Stimulated activated CD8-positive, alpha-beta memory T cell treated with anti-CD3 and anti-CD28 coated beads, Interleukin-2, amount 100 ng/mL, for 1 hour (primary cell): Measurements from ENCODE around the gene PLEKHG1.

Source experiments
- DNase-seq, 2 donors: peaks; one replicate each; pipeline ENCODE4 v3.0.0-alpha.2; 2020; ENCODE audit warnings: low read depth in 2 of 2

The PLEKHG1 gene

DNA sequence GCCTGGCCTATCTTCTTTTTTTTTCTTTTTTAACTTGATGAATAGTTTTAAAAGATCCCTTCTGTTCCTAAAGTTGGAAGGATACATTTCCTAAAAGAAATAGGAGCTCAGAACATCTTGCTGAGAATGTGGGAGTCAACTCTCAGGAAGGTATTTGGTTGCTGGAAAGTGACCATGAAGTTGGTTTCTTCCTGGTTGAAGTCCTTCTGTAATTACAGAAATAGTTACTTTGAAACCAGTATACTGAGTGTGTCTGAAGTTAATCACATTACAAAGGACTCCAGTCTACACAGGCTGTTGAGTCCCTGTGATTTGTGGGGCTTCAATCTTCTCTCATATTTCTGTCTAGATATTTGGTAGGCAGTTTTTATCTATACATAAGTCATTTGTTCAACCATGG lies 9.8 kb upstream of the PLEKHG1 start:
- no peak for DNase-seq

GRCh38 chr6:150590446-150590845 lies 9.2 kb upstream of the PLEKHG1 start:
- no peak for DNase-seq

DNA sequence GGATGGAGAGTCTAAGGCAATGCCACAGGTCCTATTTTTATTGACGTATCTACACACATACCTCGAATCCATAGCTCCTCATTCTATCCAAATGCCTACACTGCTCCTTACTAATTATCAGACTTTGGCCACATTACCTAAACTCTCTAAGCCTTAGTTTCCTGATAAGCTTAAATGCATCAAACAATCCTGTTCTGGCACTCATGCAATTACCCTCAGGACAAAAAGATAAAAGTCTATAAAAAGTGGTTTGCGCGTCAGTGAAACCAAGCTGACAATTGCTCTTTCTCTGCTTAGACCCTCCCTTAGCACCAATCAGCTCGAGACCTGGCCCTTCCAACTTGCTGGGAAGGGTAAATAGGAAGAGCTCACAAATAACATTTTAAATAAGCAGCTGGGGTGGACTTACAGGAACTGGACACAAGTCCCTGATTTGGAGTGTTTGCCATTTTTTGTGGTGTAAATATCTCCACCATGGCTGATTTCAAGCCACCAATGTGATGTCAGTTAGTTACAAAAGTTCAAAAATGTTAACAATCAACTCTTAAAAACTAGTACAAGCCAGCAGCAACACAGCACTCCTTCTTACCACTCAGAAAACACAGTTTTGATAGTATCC lies 7.2 kb upstream of the PLEKHG1 start:
- DNase-seq, result no peak

GRCh38 chr6:150593119-150593518 lies 6.6 kb upstream of the PLEKHG1 start:
- DNase-seq, result no peak

DNA sequence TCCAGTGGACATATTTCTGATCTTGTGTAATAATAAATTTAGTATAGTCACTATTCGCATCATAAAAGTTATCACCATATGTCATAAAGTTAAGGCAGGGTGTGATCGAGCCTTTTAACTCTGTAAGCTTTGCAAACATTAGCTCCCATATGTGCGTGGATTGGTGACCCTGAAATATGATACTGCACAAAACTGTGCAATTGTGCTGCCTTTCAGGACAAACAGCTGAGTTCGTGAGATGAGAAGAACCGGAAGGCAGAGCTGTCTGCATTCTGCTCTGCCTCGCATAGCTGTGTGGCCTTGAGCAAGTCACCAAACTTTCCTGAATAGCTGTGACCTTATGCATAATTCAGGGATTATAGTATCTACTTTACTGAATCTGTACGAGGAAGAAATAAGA lies 3.2 kb upstream of the PLEKHG1 start:
- DNase-seq, result no peak

- no peak for DNase-seq
Observed at GRCh38 chr6:150598401-150598800, 1.3 kb upstream of the PLEKHG1 start.

GRCh38 chr6:150598858-150599198 lies 857 bp upstream of the PLEKHG1 start:
- no peak for DNase-seq

DNA sequence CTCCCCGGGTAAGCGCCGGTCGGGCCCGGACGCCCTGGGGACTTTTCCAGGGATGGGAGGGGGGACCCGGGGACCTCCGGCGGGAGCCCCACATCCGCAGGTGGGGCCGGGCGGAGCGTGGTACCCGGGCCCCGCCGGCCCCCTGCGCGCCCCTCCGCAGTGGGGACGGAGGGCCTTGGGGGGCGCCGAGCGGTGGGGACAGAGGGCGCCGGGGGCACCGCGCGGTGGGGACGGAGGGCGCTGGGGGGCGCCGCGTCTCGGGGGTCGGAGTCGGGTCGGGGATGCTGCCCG lies 270 bp downstream of the PLEKHG1 start:
- no peak for DNase-seq

DNA sequence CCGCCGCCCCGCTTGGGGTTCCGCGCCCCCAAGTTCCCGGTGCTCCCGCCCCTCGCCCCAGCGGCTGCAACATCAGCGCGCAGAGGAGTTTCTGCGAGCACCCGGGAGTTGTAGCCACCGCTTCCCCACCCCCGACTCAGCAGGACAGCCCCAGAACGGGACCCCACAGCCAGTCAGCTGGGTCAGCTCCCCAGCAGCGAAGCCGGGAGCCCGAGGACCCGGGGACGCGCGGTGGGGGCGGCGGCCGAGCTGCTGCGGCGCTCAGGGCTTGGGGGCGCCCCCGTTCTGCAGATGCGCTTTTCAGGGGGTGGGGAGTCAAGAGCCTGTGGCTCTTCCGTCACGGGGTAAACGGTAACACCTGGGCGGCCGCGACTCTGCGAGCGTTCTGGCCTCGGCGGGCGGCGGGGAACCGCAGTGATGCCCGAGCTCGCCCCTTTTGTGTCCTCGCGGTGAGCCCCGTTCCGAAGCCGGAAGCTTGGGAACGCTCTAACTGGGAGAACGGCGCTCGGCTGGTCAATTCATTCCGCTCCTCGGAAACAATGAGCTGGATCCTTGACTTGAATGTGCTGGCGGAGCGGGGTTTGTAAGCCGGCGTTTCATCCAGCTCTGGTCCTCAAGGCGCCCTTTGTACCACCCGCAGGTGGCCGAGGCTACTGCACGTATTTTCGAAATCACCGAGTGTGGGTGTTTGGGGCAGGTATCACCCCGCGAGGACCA lies 774 bp downstream of the PLEKHG1 start:
- peak; percentile 4 to 14 for DNase-seq

DNA sequence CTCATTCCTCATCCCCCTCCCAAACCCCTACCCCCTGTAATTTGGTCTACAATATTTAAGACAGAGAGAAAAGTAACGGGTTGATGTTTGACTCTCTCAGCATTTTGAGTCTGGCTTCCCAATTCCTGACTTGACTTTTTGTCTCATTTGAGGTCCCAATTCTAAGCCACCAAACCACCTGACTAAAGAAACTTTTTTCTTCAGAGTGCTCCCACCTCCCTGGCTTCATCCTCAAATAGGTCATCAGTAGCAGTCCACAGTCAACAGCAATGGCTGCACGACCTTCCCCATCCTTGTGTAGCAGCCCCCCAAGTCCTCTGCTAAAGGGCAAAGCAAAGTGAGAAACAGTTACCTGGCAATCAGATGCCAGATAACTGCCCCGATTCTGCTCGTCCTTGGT lies 1.8 kb downstream of the PLEKHG1 start:
- no peak for DNase-seq

DNA sequence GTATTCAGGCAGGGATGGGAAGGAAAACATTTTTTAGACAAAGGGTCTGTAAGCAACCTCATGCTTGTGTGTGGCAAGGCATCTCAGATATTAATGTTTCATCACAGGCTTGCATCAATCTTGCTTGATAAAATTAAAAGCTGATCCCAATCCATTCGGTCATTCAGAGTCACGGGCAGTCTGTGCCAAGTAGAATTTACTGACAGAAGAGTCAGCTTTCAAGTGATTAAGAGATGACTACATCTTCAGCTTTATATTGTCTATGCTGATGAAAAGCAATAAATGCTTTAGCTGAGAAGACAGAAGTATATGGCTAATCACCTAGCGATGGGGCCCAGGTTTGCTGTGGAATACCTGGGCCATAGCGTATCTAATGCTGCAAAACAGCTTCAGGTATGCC lies 3.5 kb downstream of the PLEKHG1 start:
- no peak for DNase-seq

DNA sequence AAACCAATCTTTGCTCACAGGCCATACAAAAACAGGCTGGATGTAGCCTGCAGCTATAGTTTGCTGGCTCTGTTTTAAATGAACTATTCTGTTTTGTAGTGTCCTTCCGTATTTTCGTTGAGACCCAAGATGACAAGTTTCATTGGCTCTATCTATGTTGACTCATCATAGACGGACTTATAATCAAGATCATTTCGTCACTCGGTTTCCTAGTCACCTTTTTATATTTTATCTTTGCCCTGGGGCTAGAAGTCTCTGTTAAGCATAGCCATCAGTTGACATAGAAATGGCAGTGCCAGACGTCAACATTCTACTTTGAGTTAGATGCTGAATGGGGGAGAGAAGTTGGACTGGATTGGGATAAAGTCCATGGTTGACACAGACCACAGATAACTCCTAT lies 4.8 kb downstream of the PLEKHG1 start:
- DNase-seq, result no peak

DNA sequence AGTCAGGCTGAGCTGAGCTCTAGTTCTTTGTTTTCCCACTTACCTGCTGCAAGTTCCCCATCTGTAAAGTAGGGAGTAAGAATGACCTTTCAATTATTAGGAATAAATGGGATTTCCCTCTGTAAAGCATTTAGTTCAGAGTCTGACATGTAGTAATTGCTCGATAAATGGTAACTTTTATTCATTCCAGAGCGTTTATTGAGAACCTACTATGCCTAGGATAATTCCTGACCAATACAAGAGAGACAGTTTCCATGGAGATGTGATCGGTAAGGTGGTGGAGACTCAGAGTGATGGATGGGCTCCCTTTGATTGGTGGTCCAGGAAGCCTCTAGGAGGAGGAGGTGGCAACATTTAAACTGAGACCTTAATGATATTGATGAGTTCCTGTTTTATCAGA lies 5.6 kb downstream of the PLEKHG1 start:
- no peak for DNase-seq

- no peak for DNase-seq
Observed at GRCh38 chr6:150606168-150606591, 6.5 kb downstream of the PLEKHG1 start.

- no peak for DNase-seq
Observed at GRCh38 chr6:150606647-150607328, 7.1 kb downstream of the PLEKHG1 start.

DNA sequence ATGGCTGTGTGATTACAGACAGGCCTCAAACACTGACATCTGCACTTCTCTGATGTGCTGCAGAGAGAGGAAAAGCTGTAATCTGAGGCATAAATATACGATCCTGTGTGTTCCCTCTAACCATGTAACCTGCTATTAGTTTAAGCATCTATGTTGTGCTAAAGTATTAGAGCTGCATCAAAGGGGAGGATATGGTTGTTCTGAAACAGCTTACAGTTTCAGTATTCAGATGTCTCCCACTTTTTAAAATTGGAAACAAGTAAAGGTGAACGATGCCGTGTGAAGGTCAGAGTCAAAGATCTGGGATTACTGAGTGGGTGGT lies 7.6 kb downstream of the PLEKHG1 start:
- DNase-seq, result no peak

- no peak for DNase-seq
Observed at GRCh38 chr6:150610584-150610983, 10.9 kb downstream of the PLEKHG1 start.

- no peak for DNase-seq
Observed at GRCh38 chr6:150613269-150613668, 13.6 kb downstream of the PLEKHG1 start.

DNA sequence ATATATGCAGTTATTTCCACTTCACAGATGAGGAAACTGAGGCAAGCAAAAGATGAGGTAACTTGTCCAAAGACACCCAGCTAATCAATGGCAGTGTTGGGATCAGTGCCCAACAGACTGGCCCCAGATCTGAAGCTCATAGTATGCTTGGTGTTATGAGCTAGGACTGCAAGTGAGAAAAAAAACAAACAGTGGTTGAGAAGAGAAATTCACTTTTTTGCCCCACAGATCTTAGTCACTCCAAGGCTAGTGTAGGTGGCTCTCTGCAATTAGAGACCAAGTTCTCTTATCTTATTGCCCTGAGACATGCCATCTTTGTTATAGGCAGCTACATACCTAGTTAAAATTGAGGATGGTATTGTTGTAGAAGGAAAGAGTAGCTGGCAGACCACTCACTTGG lies 16.3 kb downstream of the PLEKHG1 start:
- DNase-seq, result no peak

GRCh38 chr6:150616586-150616985 lies 16.9 kb downstream of the PLEKHG1 start:
- DNase-seq, result no peak

DNA sequence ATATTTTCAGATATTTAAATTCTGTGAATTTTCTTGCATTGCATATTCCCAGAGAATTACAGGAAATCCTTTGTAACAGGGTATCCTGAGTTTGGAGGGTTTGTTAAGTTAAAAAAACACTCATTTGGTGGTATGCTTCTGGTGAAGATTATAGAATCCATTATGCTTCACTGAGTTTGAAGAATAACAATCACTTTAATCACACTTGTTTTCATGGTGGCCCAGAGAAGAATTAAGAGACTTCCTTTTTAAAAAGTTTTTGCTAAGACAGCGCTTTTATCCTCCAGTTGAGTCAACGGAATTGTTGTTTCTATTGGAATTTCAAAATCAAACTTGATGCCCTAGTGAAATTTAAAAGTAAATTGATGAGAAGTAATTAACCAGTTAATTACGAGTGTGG lies 17.4 kb downstream of the PLEKHG1 start:
- DNase-seq, result no peak

DNA sequence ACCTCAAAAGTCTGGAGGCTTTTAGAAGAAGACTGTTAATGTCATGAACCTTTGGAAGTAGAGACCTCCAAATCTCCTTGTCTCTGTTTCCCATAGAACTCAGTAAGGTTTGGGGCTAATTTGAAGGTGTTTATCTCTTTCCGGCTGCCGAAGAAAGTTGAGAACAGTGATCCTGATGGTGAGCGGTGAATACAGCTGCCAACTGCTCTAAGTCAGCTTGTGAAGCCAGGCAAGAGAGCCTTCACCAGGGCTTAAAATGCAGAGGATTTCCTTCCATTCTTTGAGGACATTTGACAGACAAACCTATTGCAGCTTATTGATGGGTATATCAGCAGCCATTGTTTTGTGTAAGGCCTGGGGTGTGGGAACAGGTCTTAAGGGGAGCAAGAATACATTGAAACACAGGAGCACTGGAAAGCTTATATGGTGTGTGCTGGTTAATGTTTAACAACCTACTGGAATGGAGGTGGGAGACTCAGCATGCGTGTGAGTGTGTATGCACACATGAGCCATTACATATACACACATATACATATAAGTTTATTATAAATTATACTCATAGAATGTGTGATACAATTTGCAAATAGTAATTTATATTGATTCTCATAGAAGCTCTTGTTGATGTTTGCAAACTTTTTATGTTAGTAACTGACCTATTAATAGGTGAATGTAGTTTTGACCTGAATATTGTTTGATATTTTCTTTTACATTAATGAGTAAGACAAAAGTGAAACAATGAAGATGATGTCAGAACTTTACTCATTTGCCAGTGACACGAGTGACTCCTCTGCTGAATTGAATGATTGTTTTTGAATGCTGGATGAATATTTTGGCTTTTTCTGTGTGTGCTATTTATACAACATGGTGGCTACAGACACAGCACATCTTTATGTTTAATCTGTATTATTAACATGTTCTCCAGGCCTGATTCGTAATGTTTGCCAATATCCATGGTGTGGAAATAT lies 18.1 kb downstream of the PLEKHG1 start:
- no peak for DNase-seq

DNA sequence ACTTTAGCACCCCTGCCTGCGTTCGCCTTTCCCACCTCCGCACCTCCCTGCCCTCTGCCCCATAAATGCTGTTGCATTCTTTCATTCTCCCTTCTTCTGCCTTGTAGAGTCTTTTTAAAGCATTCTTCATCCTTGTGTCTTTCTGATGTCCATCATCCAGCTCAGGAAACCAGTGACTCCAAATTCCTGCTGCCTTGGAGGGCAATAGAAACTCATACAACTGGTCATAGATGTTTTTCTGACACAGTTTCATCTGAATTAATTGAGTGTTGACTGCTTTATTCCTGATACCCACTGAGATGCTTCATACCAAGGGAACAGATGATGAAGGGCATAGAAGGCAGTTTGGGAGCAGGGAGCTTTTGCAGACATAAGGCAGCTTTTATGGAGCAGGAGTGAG lies 19.6 kb downstream of the PLEKHG1 start:
- no peak for DNase-seq
